Calu3 (cell line): Measurements from ENCODE around the gene RBP2. TPM values are rescaled to one million over a fixed set of nuclear protein-coding genes. Genes with fewer than 3 reads are reported as not detected.

Experiments
- BruUV-seq: library from RNA; stranded (reverse); fragments of 400-500 nt; replicated peaks from 2 replicates; lab custom pipeline; 2021; lab: Mats Ljungman, UMichigan
- CTCF ChIA-PET: fragments of 300-600 bp; sonication (Branson Sonifier 250); formaldehyde crosslinking; loops from one replicate; lab custom pipeline; 2022; ENCODE audit warnings: antibody characterized with exemption; lab: Charles Lee
- DNase-seq: peaks from one replicate; pipeline ENCODE4 v3.0.0; 2022
- H3K27ac Mint-ChIP-seq: one replicate; pipeline ENCODE4 v1.8.0; 2022; ENCODE audit warnings: mixed read lengths; ENCODE audit not compliant: unreplicated experiment
- H3K27me3 Mint-ChIP-seq: one replicate; pipeline ENCODE4 v1.8.0; 2022; ENCODE audit warnings: mixed read lengths; ENCODE audit not compliant: unreplicated experiment
- H3K36me3 Mint-ChIP-seq: one replicate; pipeline ENCODE4 v1.8.0; 2022; ENCODE audit warnings: mild to moderate bottlenecking, moderate library complexity, mixed read lengths; ENCODE audit not compliant: insufficient read depth, unreplicated experiment
- H3K4me1 Mint-ChIP-seq: one replicate; pipeline ENCODE4 v1.8.0; 2022; ENCODE audit warnings: mild to moderate bottlenecking, low read depth, mixed read lengths; ENCODE audit not compliant: unreplicated experiment
- H3K4me3 Mint-ChIP-seq: one replicate; pipeline ENCODE4 v1.8.0; 2022; ENCODE audit warnings: mild to moderate bottlenecking, low read depth, moderate library complexity, mixed read lengths; ENCODE audit not compliant: unreplicated experiment
- H3K9me3 Mint-ChIP-seq: one replicate; pipeline ENCODE4 v1.8.0; 2022; ENCODE audit warnings: low read depth, mixed read lengths; ENCODE audit not compliant: unreplicated experiment
- intact Hi-C: fragments of 100-400 bp; cut with micrococcal nuclease; formaldehyde crosslinking; loops from one replicate; pipeline ENCODE4 v1.10.0; 2022; ENCODE audit not compliant: unreplicated experiment
- total RNA-seq: library from RNA; stranded (reverse); gene quantifications from 2 replicates; pipeline ENCODE4 v1.2.3, GENCODE V29; 2022
- TF ChIP-seq, protein P1 (sequence below): fragments of 200-600 bp; IDR thresholded peaks from one replicate; pipeline ENCODE4 v1.8.0; 2022; ENCODE audit warnings: antibody characterized with exemption; ENCODE audit not compliant: unreplicated experiment

The RBP2 gene
- total RNA-seq, 1 experiment from 2014 or later, result not detected

DNA sequence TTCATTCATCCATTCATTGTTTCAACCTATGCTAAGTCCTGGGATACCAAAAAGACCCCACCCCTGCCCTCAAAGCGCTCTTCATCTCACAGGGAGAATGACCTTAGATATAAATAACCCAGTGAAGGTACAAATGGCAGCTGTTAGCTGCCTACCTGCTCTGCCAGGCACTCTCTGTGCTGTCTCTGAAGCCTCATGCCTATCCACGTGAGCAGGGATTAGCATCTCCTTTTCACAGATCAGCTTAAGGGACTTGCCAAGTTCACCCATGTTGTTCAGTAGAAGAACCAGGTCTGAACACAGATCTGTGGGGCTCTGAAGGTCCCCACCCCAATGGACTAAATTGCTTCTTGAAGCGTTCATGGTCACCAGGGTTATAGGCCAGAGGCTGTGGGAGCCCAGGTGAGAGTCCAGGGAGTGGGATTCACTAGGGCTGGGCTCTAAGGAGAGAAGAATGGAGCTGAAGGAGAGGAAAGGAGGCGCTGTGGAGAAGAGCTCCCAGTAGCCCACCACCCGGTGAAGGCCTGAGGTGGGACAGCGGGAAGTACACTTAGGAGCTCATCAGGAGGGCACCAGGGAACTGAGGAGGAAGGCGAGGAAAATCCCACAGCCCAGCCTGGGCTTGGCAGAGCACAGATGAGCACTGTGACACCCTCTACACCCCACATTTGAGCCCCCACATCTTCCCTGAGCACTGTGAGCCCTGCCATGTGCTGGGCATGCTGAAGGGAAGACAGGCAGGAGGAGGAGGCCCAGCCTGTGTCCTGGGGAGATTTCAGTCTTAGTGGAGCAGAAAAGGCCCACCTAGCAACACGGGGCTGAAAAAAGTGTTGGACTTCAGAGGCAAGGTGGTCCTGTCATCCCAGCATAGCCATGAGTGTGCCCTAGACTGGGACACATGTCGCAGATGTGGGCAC lies 42.9 kb upstream of the RBP2 start:
- no peak overlapping the region for H3K4me3 Mint-ChIP-seq
- H3K27ac Mint-ChIP-seq, result no peak overlapping the region
- TF ChIP-seq, protein P1, sequence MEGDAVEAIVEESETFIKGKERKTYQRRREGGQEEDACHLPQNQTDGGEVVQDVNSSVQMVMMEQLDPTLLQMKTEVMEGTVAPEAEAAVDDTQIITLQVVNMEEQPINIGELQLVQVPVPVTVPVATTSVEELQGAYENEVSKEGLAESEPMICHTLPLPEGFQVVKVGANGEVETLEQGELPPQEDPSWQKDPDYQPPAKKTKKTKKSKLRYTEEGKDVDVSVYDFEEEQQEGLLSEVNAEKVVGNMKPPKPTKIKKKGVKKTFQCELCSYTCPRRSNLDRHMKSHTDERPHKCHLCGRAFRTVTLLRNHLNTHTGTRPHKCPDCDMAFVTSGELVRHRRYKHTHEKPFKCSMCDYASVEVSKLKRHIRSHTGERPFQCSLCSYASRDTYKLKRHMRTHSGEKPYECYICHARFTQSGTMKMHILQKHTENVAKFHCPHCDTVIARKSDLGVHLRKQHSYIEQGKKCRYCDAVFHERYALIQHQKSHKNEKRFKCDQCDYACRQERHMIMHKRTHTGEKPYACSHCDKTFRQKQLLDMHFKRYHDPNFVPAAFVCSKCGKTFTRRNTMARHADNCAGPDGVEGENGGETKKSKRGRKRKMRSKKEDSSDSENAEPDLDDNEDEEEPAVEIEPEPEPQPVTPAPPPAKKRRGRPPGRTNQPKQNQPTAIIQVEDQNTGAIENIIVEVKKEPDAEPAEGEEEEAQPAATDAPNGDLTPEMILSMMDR, result no peak
- no peaks in the 10 kb centered on the region for H3K9me3 Mint-ChIP-seq
- H3K4me1 Mint-ChIP-seq, result peaks cover 7% of the 10 kb centered on the region
- no peak for DNase-seq
- no peaks in the 10 kb centered on the region for H3K36me3 Mint-ChIP-seq
- BruUV-seq, result no TSS peak
- H3K27me3 Mint-ChIP-seq, result no peaks in the 10 kb centered on the region
- CTCF ChIA-PET, result interaction anchor here (0.6 to 2.1 kb wide), 5 partner anchors 62 to 165 kb away, joined by 3 to 10 read pairs (median 5); no protein-coding TSS in a partner anchor
- intact Hi-C loops, result no loop called here

DNA sequence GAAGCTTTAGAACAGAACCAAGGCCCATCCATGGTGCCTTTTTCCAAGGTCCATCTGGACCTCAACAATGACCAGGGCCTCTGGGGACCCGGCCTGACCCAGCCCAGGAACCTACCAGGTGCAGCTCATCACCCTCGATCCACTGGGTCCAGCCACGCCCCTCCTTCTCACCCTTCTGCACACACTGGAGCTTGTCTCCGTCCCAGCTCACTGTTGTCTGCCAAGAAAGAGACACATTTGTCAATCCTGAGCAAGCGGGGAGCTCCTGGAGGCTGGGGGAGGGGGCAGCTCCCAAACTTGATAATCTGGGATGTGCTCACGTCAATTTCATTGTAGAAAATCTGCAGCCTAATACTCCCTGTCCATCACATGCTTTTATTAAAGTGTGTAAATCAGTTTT lies 42.0 kb upstream of the RBP2 start:
- Mint-ChIP-seq H3K27ac (no peak overlapping the region), H3K27me3 (no peaks in the 10 kb centered on the region), H3K4me1 (peaks cover 7% of the 10 kb centered on the region), H3K36me3 (no peaks in the 10 kb centered on the region), H3K9me3 (no peaks in the 10 kb centered on the region), H3K4me3 (no peak overlapping the region)
- no TSS peak for BruUV-seq
- CTCF ChIA-PET, result interaction anchor here (0.9 kb wide), 1 partner anchor 95 kb away, joined by 3 read pairs; no protein-coding TSS in a partner anchor
- TF ChIP-seq, protein P1, result no peak
- intact Hi-C loops, result no loop called here
- DNase-seq, result no peak

DNA sequence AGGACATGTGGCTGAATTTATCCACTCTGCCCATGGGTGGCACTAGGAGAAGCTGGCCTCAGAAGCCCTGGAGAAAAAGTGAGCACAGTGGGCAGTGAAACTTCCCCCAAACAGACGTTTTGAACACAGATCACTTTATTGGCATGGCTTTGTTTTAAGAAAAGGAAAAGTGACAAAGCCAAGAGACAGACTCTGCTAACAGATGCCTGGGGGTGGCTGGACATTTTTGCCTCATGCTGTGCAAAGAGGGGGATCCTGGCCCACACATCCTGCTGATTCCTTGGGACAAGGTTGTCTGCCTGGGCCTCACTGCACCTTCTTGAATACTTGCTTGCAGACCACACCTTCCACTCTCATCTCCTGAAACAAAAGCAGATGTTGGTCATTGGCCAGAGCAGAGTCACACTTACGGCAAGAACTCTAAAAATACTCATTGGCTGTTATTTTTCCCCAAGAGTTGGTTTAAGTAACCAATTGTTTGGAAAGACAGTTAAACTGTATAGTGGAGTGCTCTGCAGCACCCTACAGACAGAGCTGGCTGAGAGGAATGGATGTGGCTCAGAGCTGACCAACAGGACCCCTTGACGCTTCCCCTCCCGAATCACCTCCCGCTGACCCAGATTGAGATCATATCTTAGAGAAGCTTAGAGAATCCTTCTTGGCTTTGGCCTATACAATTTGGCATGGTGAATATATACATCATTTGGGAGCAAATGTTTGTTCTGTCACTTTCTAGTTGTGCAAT lies 41.2 kb upstream of the RBP2 start:
- intact Hi-C loops, result no loop called here
- Mint-ChIP-seq H3K27ac (no peak overlapping the region), H3K4me3 (no peak overlapping the region), H3K4me1 (peaks cover 7% of the 10 kb centered on the region), H3K27me3 (no peaks in the 10 kb centered on the region), H3K9me3 (no peaks in the 10 kb centered on the region), H3K36me3 (no peaks in the 10 kb centered on the region)
- BruUV-seq, result no TSS peak
- CTCF ChIA-PET, result interaction anchor here (0.9 kb wide), 1 partner anchor 95 kb away, joined by 3 read pairs; no protein-coding TSS in a partner anchor
- TF ChIP-seq, protein P1, result no peak
- no peak for DNase-seq

DNA sequence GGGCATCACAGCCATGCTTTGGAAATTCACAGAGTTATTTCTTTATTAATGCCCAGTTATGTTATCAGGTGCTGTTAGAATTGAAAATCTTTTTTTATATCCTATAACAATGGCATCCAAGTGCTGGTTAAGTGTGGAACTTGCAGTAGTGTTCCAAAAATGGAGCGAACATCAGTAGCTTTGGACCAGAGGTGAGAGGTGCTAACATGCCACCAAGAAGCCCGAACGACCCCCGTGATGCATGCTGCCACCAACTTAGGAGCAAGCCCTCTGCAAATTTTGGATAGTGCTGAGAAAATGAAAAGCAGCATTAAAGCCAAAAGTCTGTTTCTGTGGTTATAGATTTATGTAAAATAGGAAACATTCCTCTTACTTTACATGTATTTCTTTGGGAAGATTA lies 38.4 kb upstream of the RBP2 start:
- Mint-ChIP-seq H3K36me3 (no peaks in the 10 kb centered on the region), H3K27me3 (no peaks in the 10 kb centered on the region), H3K27ac (no peak overlapping the region), H3K4me1 (peaks cover under 1% of the 10 kb centered on the region), H3K4me3 (no peak overlapping the region), H3K9me3 (no peaks in the 10 kb centered on the region)
- DNase-seq, result no peak
- intact Hi-C loops, result no loop called here
- TF ChIP-seq, protein P1, result no peak
- CTCF ChIA-PET, result no interaction called here
- no TSS peak for BruUV-seq
